ENCODE results near the gene CTXN2.

Gene CTXN2

DNA sequence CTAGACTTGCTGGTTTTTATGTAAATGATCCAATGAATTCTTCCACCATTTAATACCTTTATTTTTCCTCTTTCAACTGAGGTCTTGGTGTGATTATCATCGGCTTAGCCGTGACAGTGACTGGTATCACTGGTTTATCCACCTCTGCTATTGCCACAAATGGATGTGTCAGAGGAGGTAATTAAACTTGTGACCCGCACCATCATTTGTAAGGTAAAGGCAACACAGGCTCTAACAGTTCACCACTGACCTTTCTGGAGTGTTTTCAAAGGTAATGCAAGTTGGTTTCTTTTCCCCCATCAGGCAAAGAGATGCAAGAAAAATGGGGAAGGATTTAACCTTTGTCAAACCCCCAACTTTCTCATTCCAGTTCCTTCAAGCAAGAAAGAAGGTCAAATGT is 34.3 kb downstream of the CTXN2 start:
- DNase-seq, result no peak

GRCh38 chr15:48230498-48230897 is 39.0 kb downstream of the CTXN2 start:
- no peak for DNase-seq

GRCh38 chr15:48233246-48233645 is 41.8 kb downstream of the CTXN2 start:
- no peak for DNase-seq

- no peak for DNase-seq
Observed at GRCh38 chr15:48239334-48239733, 47.9 kb downstream of the CTXN2 start.

- DNase-seq, result no peak
Observed at GRCh38 chr15:48242015-48242414, 50.5 kb downstream of the CTXN2 start.

DNA sequence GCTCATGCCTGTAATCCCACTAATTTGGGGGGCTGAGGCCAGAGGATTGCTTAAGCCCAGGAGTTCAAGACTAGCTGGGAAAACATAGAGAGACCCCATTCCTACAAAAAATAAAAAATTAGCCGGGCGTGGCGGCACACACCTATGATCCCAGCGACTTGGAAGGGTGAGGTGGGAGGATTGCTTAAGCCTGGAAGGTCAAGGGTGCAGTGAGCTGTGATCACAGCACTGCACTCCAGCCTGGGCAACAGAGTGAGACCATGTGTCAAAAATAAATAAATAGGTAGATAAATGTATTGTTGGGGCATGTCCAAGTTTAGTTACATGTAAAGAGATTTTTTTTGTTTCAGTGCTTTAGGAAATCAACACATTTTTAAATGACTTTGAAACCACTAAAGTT is 51.1 kb downstream of the CTXN2 start:
- no peak for DNase-seq

GRCh38 chr15:48244921-48245320 is 53.5 kb downstream of the CTXN2 start:
- no peak for DNase-seq

- no peak for DNase-seq
Observed at GRCh38 chr15:48248414-48248813, 56.9 kb downstream of the CTXN2 start.

- DNase-seq, result peak; percentile 55
Observed at GRCh38 chr15:48250640-48251076, 59.2 kb downstream of the CTXN2 start.

DNA sequence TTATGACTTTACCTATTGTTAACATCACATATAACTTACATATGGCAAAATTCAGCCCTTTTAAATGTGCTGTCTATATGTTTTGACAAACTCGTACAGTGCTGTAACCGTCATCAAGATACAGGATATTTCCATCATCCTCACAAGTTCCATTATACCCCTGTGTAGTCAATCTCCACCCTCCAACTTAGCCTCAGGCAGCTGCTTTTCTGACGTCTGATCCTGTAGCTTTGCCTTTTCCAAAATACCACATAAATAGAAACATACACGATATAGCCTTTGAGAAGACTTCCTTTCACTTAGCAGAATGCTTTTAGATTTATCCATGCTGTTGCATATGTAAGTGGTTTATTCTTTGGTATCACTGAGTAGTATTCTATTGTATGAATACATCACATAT is 61.7 kb downstream of the CTXN2 start:
- no peak for DNase-seq
